DMS153 treated with DMSO at 0.1 percent for 48 hours (cell line): Measurements from ENCODE around the gene SDCCAG8.

Experiments
- DNase-seq: peaks from one replicate; lab custom pipeline; 2025; ENCODE audit not compliant: unreplicated experiment; lab: John Stamatoyannopoulos, UW

The SDCCAG8 gene

DNA sequence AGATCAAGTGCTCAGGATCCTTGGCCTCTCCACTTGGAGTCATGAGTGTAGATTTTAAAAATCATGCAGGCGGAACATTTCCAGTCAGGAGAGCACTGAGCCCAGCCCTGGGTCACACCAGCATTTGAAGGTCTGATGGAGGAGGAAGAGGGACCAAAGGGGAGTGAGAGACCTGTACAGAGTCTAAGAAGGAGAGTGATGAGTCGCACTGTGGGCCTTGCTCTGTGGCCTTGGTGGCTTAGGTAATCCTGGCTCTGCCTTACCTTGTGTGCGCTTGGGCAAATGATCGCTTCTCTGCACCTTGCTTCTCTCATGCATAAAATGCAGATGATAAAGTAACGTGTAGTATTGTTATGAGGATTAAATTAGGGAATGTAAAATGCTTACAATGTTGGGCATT is 225.3 kb downstream of the SDCCAG8 start:
- no peak for DNase-seq

DNA sequence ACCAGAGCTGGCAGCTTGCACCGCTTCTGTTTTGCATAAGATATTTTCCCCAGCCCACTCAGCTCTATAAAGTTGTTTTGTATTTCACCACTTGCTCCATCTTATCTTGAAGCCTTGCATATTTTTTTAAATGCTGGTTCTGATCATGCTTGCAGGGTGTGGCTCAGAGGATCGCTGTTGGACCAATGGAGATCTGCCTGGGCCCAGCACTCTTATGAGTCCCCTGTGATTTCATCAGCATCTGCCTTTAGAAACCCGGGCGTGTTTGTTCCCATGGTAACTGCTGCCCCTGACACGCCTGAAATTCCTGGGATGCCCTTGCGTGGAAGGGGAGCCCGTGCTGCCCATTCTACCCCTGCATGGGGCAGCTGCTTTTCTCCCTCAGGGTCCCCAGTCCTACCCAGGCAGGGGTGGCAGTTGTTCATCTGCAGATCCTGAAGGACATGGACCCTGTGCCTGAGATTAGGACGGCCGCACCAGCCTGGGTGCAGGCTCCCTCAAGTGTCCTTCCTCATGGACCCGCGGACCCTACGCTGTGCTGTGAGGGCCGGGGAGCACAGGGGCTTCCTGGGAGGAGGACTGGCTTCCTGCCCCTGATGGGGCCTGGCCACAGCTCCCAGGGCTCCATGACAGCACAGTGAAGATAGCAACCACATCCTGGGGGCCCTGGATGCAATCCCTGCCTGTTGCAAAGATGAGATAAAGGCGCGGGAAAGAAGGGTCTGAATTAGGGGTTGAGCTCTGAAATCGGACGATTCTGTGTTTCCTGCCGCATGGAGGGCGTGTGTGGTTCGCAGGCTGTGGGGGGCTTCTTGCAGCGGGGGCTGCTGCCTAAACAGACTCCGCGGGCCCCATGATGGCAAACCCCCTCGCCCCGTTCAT is 226.5 kb downstream of the SDCCAG8 start:
- no peak for DNase-seq

DNA sequence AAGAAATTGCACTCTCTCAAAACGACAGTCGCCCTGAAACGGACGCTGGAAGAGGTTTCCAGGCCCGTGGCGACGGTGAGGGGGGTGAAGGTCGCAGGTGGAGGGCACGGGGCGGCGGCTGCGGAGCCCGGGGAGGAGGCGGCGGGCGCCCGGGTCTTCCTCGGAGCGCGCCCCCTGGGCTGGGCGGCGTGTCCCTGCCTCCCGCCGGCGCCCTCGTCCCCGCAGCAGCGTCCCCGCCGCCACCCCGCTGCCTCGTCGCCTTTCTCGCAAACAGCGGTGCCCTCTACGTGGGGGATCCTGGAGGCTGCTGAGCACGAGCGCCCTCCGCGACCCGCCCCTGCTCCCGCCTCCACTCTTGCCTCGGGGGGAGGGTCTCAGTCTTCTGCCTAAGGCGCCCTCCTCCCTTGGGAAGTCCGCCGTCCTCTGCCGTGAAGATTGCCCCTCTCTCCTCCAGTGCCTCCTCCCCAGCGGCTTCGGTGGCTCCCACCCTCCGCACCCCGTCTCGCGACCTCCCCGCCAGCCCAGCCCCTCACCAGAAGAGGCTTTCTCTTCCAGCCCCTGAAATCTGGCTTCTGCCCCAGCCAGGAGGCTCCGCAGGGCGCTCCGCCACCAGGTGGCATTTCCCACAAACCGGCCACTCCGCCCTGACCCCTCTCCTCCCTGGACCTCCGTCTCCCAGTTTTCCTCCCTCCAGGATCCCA is 227.4 kb downstream of the SDCCAG8 start:
- DNase-seq, result no peak

DNA sequence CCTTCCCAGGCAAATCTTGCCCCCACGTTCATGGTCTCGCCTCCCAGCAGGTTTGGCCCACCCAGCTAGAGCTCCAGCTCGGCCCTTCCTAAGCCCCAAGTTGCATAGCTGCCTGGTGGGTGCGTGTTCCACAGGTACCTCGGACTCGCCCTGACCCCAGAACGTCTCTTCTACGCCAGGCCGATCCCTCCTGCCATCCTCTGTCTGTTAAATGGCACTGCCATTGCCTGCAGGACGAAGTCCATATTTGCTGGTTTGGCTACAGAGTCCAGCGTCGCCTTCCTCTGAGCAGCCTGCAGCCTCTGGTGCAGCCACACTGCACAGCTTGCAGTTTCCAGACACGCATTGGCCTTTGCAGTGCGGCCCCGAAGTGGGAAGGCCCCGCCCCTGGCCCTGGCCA is 228.1 kb downstream of the SDCCAG8 start:
- DNase-seq, result no peak

DNA sequence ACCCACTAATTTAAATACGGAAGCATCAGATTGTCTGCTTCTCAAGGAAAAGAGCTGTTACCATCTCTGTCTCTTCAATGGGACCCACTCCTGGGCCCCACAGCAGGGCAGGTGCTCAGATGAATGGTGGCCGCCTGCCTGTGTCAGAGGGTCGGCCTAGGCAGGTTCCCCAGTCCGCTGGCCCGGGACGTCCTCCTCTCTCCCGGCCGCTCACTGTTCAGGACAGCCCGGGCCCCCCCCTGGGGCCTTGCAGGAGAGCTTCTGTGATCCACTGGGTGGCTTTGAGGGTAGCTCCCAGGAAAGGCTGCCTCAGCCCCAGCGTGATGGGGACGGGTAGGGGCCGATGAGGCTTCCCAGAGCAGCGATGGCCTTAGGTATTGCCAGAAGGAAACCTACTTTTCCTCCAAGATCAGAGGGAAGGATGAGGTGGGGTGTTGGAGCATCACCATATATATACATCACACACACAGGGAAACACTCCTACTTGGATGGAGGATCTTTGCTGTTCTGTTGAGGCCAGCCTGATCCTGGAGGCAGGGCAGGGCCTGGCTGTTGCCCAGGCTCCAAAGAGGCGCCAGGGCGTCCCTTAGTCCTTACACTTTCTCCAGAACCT is 231.3 kb downstream of the SDCCAG8 start:
- no peak for DNase-seq

DNA sequence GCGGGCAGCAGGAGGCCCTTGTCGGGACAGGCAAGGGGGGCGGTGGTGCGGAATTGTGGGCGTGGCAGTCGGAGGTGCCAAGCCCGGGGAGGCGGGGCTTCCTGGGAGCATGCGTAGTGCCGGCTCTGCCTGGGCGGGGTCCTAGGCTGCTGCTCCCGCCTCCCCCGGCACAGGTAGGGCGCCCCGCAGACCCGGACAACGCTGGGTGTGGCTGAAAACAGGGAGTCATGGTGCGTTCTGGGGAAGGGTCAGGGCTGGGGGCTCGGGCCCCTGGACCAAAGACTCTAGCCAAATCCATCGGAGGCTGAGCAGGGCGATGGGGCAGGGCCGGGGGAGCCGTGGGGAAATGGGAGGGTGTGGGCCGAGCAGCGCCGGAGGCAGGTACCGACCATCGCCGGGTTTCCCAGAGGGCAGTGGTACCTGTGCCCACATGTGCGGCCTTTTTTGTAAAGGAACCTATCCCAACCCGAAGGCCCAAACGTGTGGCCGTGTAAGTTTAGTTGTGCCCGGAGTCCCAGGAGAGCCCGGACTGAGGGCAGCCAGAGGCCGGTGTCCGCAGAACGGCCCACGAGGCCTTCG is 231.9 kb downstream of the SDCCAG8 start:
- DNase-seq, result peak; percentile 35

DNA sequence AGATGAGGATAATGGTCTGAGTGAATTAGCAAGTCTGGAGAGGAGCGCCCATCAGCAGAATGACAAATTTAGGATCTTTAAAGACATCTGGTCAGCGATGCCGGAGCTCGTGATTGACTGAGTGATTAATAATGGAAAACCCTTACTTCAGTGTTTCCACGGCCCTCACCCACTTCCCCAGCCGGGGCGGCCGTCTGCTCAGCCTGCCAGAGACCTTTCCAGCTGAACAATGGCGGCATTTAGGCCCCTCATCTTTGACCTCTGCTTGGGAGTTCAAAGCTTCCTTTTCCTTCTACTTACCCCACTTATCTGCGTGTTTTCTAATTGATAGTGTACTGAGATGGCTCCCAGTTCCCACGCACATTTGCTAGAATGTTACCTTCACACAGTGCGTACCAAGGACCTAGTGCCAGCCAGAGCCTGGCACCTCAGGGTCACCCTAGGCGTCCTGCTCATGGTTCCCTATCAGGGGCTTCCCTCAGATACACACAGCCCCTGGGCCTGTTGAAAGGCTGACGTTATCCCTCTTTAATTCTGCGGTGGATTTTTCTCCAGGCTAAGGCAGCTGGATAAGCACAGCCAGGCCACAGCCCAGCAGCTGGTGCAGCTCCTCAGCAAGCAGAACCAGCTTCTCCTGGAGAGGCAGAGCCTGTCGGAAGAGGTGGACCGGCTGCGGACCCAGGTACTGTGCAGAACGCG is 232.8 kb downstream of the SDCCAG8 start:
- DNase-seq, result no peak

DNA sequence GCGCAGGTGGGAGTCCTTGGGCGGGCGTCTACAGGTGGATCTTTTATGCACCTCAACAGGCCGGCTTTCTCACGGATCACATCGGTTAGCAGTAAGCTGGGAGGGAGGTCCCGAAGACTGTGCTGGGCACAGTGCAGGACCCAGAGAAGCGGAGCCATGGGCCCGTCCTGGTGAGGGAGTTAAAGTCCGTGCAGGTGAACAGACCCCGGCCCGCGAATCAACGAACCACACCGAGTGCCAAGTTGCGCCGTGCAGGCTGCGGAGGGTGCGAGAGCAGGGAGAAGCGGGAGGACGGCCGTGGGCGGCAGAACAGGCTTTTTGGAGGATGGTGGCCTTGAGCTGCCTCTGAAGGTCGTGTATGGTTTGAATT is 233.3 kb downstream of the SDCCAG8 start:
- DNase-seq, result no peak

DNA sequence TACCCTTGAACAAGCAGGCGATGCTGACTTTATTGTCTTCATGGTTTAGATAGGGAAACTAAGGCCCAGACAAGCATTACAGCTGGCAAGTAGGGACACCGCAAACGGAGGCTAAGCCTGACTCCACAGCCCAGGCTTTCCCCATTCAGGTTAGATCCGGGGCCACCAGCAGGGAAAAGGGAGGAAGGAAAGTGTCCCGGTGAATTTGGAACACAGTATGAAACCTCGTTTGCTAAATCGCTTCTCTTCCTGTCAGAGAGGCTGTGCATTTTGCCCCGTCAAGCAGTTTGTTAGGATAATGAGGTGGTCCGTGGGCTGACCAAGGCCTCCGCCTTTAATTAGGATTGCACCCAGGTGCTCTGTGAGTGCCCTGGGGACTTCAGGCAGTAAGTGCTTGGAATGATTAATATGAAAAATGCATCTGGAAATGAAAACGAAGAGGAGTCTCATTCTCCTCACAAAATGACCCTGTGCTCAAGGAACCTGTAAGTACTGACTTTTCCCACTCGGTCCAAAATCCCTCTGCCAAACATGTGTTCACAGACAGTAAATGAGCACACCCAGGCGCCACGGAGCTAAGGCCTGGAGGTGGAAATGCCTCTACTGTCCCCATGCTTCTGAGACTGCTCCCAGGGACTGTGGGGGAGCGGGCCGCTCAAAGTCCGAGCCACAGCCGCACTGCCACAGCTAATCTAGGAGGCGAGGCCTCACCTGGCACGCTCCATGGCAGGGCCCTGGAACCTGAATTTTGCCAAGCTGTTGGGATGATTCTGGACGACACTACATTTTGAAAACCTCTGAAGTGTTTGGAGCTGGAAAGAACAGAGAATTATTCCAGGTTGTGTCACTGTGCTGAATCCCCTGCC is 234.1 kb downstream of the SDCCAG8 start:
- DNase-seq, result no peak

DNA sequence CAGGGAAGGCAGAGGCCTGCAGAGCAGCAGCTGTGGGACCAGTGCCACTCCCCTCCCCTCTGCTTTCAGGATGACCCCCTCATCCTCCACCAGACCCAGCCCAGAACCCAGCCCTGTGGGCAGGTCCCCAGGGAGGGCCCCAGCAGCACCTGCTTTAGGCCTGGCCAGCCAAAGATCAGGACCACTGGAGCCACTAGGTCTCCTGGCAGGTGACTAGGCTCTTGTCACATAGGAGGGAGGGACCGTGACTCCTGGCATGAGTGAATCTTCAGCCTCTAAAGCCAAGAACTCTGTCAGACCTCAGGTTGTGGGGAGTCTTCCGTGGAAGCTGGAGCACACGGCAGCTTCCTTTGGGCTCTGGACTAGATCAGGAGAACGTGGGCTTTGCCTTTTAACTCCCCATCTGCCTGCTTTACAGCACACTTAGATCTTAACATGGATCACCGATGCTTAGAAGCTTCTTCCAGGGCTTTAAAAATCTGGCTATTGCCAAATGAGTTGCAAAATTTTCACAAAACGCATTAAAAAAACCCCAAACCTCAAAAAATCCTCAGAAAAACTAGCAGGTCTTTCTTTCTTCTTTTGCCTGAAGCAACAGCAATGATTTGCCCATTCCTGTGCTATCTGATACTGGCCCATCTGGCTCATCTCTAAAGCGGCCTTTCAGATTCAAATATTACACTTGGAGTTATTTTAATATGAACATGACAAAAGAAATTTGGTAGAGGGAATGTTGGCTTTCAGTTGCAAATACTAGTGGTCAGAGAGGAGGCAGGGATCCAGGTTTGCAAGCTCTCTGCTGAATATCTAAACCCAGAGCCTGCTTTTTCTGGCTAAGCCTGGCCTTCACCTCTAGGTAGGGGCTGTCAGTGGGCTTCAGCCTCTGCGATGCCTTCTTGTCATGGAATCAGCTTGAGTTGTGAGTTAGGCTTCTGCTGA is 235.2 kb downstream of the SDCCAG8 start:
- no peak for DNase-seq

DNA sequence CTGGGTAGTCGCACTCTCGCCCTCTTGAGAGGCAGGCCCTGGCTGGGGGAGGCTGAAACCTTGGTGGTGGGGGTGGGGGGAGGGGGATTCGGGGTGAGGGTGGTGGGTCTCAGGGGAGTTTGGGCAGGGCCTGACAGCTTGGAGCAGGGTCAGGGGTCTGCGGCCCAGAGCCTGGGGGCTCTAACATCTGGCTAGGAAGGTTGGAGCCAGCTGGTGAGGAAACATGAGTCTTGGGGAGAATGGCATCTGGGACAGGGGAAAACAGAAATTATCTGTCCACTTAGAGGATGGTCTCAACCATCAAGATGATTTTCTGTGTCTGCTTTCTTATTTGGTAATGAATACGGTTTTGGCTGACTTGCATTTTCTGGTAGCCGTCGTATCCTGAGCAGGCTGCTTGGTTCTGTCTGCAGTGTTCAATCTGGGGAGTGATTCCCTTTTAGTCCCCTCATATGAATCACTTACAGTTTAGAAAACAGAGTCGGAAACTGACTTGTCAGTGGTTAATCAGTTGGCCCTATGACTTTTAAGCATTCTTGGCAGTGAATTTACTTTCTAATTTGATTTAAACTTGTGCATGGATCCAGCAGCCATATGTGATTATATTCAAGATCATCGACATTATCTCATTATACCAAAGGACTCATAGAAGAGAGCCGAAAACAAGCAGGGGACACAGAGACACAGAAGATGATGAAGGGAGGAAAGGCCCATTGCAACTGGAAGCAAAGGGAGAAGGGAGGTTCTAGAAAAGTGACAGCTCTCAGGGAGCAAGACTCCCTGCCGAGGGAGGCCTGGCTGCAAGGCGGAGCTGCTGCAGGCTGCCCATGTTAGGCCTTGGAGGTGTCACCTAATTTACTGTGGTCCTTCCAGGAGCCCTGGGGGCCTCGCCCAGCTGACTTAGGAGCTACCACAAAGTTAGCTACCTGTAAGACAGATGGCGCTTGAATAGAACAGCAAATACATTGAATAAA is 237.6 kb downstream of the SDCCAG8 start:
- DNase-seq, result no peak

DNA sequence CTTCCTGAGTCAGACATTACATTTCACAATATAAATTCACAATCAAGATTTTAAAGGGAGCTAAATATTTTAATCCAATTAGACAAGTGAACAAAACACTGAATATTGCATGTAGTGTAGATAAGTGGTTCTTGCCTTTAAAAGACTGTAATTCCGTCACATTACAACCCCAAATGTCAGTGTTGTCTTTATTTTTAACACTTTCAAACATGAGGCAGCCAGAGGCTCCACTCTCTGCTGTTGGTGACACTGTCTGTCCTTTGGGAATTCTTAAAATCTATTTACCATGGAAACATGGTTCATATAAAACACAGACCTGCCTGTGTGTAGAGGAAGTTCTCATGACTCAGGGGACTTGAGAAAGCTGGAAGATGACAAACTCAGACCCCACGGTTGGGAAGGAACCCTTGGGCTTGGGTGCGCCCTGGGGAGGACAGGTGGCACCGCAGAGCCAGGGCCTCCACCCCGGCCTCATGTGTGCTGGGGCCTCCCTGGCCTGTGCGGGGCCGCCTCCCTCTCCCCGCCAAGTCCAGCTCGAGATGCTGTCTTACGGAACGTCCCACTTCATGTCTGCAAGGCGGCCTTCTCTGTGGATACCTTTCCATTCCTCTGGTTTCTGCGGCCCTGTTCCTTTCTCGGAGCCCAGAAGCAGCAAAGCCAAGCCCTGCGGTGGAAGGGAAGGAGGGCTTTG is 239.0 kb downstream of the SDCCAG8 start:
- DNase-seq, result no peak

DNA sequence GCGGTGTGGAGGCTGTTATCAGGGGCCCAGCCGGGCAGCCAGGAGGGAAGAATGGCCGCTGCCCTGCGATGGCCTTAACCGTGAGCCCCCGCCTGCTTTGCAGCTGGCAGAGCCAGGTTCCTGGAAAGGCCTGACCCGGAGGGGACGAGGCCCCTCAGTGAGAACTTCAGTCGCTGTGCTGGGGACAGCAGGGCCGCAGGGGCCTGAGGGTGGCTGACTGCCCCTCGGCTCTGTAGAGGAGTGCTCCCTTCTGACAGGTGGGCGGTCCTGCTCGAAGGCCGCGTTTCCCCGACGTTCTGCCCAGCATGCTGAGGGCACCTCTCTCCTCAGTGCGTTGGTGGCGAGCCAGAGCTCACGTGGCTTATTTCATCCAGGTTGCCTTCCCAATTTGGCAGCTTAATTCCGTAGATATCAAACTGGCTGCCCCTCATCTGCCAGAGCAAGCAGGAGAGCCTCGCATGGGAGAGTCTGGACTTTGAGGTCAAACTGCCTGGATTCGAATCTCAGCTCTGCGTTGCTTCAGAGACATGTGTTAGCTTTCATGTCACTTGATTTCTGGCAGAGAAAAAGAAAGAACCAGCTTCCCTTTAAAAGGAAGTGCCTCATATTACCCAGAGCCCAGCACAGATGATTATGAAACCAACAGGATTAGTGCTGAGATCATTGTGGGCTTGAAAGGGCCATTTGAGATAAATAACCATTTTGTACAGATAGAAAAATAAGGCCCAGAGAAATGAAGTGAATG is 239.8 kb downstream of the SDCCAG8 start:
- DNase-seq, result no peak

DNA sequence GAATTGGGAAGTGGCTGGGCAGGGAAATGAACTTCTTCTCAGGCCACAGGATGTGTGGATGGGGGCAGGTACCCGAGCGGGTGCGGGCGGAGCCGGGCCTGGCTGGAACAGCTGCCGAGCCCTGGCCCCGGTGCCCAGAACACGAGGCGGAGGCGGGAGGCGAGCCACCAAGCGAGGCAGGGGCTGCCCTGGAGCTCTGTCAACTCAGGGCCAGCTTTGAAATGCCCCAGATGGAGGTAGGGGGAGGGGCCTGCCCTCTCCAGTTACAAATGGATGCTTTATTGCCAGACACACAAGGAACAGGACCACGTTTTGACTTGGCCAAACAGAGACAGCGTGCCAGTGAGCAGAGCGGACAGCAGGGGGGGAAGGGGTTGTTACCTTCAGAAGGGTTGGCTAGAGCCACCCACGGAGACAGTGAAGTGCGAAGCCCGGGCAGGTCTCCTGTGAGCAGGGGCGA is 240.4 kb downstream of the SDCCAG8 start:
- DNase-seq, result no peak

DNA sequence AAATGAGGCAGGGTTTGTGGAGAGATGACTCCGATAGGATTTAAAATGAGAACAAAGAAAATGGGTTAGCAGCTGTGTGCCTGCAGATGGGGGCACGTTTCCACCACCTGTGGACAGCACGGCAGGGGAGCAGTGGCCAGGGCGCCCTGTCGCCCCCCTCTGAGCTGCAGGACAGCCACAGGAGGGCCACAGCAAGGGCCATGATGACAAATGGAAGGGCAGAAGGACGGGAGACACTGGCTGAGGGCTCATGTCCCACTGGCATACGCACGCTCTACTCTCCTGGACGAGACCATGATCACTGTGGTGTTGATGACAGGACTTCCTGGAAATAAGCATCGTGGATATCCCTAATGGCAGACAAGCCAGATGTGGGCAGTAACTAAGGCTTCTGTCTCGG is 241.0 kb downstream of the SDCCAG8 start:
- no peak for DNase-seq

DNA sequence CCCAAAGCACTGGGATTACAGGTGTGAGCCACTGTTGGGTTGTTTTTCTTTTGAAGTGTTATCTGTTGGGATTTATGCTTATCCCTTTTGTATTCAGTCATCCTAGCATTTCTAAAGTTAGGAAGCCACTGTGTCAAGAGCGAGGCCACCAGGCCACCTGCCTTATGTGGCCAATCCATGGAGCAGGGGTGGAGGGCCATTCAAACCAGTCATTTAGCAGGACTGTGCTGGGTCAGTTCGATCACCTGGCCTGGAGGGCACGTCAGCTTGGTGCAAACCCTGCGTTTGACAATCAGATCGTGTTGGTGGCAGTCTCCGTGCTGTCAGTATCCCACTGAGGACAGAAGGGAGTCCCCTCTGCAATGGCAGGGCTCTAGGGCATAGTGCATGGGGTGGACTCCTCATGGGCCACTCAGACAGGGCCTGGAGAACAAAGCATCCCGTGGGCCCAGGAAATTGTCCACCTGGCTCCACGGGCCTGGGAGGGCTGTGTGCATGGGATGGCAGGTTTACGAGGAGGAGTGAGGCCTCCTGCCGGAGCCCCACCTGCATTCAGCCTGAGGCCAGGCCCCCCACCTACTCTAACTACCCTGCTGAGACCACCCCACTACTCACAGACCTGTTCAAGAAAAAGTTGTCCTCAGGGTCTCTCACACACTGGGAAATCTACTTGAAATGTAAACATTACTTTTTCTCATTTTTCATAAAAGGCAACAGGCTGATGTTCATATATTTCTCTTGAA is 242.3 kb downstream of the SDCCAG8 start:
- DNase-seq, result no peak
